ENCODE results near the gene MED8.

The MED8 gene

DNA sequence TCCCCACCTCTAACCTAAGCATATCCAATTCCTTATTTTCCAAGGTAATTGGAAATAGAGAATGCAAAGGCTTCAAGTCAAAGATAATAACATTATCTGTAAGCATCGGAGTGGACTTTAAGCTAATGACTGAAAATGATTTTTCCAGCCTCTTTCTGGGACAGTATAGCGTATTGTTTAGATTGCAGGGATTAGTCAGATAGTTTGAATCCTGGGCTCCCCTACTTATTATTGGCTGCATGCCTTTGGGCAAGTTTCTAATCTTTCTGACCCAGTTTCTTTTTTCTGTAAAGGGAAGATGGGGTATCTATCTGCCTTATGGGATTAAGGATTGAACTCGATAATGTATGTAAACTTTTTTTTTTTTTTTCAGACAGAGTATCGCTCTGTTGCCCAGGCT is 32.3 kb downstream of the MED8 start:
- no peak for DNase-seq

DNA sequence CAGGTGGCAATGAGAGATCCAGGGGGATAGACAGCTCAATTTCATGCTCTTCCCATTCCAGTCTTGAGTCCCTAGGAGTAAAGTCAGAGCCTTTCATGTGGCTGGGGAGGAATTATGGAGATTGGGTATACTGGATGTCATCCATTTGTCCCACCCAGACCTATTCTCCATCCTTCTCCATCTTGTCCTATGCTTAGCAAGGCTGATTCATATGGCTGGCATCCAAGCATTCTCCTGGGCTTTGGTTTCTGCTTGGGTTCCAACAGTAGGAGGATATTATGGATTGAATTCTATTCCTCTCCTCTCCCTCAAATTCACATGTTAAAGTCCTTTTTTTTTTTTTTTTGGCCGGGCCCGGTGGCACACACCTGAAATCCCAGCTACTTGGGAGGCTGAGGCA is 34.7 kb downstream of the MED8 start:
- no peak for DNase-seq

- no peak for DNase-seq
Observed at GRCh38 chr1:43354471-43354870, 35.1 kb downstream of the MED8 start.

GRCh38 chr1:43352881-43353280 is 36.7 kb downstream of the MED8 start:
- DNase-seq = no peak

DNA sequence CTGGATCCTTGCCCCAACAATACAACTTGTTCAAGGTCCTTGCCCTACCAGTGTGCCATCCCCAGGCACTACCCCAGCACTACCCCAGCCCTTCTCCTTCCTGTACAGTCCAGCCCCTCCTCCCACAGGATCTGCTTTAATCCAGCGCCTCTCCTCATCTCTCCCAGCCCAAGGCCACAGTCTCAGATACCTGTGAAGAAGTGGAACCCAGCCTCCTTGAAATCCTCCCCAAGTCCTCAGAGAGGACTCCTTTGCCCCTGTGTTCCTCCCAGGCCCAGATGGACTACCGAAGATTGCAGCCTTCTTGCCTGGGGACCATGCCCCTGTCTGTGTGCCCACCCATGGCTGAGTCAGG is 37.3 kb downstream of the MED8 start:
- no peak for DNase-seq

DNA sequence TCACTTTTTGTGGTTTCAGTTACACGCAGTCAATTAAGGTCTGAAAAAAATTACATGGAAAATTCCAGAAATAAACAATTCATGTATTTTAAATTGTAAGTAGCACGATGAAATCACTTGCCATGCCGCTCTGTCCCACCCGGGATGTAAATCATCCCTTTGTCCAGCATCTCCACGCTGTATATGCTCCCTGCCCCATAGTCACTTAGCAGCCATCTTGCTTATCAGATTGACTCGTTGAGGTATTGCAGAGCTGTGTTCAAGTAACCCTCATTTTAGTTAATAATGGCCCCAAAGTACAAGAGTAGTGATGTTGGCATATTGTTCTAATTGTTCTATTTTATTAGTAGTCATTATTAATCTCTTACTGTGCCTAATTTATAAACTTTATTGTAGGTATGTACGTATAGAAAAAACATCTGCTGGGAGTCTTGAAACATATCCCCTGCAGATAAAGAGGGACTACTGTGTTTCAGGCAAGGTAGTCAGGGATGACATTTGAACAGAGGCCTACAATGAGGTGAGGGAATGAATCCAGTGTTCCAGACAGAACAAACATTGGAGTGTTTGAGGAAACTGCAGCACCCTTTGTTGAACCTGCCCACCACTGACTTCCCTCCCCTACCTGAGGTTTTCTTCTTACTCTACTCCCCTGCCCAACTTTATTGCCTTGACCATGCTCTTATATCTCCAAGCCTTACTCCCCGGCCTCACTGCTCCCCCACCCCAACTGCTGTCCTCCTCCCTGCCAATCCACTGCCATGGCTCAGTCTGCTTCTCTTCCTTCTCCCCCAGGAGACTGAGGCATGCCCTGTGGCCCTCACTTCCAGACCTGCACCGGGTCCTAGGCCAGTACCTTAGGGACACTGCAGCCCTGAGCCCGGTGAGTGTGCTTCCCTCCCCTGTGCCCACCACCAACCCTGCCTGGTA is 37.9 kb downstream of the MED8 start:
- DNase-seq = no peak

DNA sequence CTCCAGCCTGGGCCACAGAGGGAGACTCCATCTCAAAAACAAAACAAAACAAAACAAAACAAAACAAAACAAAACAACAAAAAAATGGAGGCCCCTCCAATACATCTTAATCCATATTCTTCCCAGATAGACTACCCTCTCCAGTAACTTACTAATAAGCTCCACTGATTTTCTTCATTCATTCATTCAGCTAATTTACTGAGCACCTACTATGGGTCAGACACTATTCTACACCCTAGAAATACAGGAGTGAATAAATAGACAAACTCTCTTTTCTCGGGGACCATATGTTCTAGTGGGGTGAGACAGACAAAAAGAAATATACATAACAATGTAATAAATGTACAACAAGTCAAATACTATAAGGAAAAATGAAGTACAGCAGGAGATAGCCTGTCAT is 38.6 kb downstream of the MED8 start:
- DNase-seq = no peak

DNA sequence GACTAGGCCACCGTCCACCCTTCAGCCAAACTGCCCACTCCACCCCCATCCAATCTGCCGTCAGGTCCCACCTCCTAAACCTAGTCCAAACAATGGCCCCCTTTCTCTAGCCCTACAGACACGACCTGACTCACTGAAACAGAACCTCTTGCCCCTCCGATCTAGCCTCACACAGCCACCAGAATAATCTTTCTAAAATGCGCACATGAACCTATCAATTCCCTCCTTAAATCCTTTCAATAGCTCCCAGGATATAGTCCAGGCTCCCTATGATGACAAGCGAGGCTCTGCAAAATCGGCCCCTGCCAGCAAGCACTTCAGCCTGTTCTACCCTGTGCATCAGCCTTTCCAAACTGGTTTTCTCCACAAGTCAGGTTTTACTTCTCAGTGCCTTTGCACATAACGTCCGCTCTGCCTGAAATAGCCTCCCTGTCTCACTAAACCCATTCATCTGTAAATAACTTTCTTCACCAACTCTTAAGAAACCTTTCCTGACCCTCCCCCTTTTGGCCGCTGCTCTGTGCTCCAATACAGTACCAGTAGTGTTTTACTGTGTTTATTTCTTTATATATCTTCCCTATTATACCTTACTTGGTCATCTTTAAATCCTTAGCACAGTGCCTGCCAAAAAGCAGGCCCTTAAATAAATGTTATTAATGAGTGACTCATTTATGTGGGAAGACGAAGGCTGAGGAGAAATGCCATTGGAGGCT is 39.9 kb downstream of the MED8 start:
- no peak for DNase-seq

GRCh38 chr1:43348809-43349593 is 40.6 kb downstream of the MED8 start:
- DNase-seq = peak; percentile 47

DNA sequence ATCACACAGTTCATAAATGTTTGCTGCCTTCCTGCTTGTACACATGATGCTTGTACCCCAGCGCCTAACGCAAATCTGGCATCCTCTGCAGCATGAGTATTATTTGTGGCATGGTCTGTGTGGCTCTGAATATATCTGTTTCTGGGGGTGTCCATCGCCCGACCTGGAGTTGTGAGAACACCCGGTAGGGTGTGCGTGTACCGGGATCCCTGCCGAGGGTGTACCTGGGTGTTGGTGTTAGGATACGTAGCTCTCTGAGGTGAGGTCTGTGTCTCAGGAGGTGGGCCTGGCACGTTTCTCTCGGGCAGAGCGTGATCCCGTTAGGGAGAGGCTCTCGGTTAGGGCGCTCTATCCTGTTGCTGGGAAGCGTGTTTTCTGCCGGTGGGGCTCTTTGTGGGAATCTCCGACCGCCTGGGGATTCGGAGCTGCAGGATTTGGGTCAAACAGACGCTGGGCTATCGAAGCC is 41.2 kb downstream of the MED8 start:
- no peak for DNase-seq

DNA sequence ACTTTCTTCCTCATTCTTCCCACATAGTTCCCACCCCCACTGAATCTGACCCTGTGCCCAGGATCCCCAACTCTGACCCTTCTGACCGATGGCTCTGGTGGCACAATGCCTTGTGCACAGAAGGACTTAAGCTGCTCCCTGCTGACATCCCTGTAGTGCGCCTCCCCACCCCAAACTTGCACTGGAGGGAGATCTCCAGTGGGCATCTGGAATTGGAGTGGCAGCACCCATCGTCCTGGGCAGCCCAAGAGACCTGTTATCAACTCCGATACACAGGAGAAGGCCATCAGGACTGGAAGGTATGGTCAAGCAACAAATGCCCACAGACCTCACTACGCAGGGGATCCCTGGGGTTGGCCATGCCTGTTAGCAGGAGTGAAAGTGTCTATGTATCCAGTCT is 43.0 kb downstream of the MED8 start:
- DNase-seq = no peak

- no peak for DNase-seq
Observed at GRCh38 chr1:43345120-43345519, 44.5 kb downstream of the MED8 start.

- DNase-seq = no peak
Observed at GRCh38 chr1:43344267-43344850, 45.2 kb downstream of the MED8 start.

DNA sequence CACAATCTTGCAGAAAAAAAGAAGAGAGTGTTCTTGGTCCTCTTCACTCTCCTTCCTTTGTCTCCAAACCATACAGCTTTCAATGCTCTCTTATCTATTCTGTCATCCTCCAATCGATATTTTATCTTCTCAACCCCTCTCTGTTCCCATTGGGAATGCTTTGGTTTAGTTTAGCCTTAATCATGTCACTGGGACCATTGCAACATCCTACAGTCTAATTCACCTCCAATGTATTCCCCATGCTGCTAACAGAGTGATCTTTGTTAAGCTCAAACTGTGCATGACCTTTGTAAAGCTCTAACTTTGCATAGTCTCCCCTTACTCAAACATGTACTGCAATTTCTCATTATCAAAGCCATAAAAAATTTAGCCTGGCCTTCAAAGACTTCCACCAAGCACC is 49.0 kb downstream of the MED8 start:
- no peak for DNase-seq

- DNase-seq = no peak
Observed at GRCh38 chr1:43339584-43340232, 49.9 kb downstream of the MED8 start.

DNA sequence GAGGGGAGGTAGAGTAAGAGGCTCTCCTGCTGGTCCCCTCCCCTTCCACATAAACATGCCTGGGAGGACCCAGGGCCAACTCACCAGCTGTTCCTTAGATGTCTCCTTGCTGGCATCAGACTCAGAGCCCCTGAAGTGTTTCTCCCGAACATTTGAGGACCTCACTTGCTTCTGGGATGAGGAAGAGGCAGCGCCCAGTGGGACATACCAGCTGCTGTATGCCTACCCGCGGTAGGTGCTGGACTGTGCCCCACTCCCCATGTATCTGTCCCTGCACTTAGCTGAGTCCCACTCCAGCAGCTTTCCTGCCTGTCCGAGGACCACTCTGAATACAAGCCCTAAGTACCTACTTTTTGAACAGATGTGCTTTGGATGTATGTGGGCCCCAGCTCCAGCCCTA is 51.6 kb downstream of the MED8 start:
- DNase-seq = no peak

DNA sequence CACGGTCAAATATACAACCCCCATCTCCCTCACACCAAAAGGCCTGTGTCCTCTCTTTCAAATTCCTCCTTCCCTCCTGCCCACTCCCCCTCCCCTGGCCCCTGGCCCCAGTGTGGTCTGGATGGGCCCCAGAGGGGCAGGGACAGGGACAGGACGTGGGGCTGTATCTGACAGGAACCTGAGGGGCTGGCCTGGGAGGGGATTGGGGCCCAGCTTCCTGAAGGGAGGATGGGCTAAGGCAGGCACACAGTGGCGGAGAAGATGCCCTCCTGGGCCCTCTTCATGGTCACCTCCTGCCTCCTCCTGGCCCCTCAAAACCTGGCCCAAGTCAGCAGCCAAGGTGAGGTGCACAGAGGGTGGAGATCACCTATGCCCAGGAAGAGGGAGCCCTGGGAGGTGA is 52.0 kb downstream of the MED8 start, which contains the start of gene MPL:
MPL (plus strand) TSS at position 231 of the 400 bp plus-strand sequence; CDS start at position 262, 31 bp downstream.
- no peak for DNase-seq

DNA sequence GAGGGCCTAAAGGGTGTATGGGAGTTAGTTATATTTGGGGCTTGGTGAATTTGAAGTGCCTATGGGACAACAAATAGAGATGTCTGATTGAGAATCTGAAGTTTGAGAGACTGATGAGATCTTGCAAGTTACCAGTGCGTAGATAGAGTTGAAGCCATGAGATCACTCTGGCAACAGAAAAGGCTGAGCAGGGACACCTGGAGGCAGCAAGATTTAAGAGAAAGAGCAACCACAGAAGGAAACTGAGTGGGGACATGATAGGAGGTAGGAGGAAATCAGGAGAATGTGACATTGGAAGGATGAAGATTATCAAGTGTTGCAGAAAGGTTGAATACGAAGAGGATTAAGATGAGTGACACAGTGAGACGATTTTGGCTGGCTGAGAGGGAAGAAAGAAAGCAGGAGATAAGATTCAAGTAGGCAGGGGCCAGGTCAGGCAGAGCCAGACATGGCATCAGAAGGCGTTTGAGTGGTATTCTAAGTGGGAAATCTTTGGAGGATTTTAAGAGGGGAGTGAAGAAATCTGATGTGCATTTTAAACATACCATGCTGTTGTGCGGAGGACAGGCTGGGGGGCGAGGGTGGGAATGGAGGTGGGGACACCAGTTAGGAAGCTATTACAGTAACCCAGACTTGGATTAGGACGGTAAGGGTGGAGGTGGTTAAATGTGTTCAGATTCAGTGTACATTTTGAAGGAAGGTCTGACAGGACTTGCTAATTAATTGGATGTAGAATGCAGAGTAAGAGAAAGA is 55.0 kb downstream of the MED8 start:
- DNase-seq = no peak
